ENCODE data around the gene NTM. TPM values are rescaled to one million over a fixed set of nuclear protein-coding genes. Genes with fewer than 3 reads are reported as not detected.

Gene NTM
- total and polyA plus RNA-seq, 2 donors (not counting 3 experiments of a cell fraction or from before 2014, with no cell fraction given): 1.00 to 1.1 TPM

- Histone ChIP-seq H4K20me1 (replicated peaks; ENCODE audit: control insufficient read depth, extremely low read depth, insufficient read depth, low read length) (no peaks in the 10 kb centered on the region), H3K4me2 (ENCODE audit: insufficient read depth, low read length) (no peak overlapping the region), H3K36me3 (ENCODE audit: control insufficient read depth in 2 of 2, extremely low read depth in 1 of 2, insufficient read depth in 2 of 2, low read length in 2 of 2) (no peaks in the 10 kb centered on the region), H3K79me2 (ENCODE audit: control insufficient read depth, insufficient read depth, low read length) (no peaks in the 10 kb centered on the region), H3K4me3 (replicated peaks in 1 of 3; ENCODE audit: insufficient read depth in 1 of 3, low read depth in 1 of 3, low read length in 3 of 3) (no peak overlapping the region), H3K9me3 (replicated peaks; ENCODE audit: control insufficient read depth, insufficient read depth, low read length) (no peaks in the 10 kb centered on the region), H3K4me1 (ENCODE audit: control insufficient read depth, extremely low read depth, insufficient read depth, low read length) (peaks cover 37% of the 10 kb centered on the region), H3K27ac (ENCODE audit: insufficient read depth, low read depth, low read length) (no peak overlapping the region), H3K9ac (replicated peaks; ENCODE audit: extremely low read depth, insufficient read depth, low read length) (no peak overlapping the region), H3K9me1 (replicated peaks; ENCODE audit: control insufficient read depth, extremely low read depth, insufficient read depth, low read length) (no peaks in the 10 kb centered on the region), H2AFZ (ENCODE audit: low read depth, low read length) (no peak overlapping the region), H3K27me3 (ENCODE audit: control insufficient read depth in 2 of 2, insufficient read depth in 2 of 2, low read length in 2 of 2) (no peaks in the 10 kb centered on the region)
- dilution Hi-C loops (cut with MboI; ENCODE audit: extremely low pct_ligation_motif_present, low sequenced_read_pairs) (no loop called here), intact Hi-C loops (cut with micrococcal nuclease) (loop anchor here (2.0 kb wide), 2 partner anchors 55 to 207 kb away; no protein-coding TSS in a partner anchor)
- BruUV-seq (replicated peaks): no TSS peak
- ChIA-PET POLR2A (no interaction called here), CTCF (interaction anchor here (0.9 to 10.0 kb wide), 10 partner anchors 12 to 1075 kb away, joined by 3 to 323 read pairs (median 28); no protein-coding TSS in a partner anchor)
- TF ChIP-seq, protein P1, sequence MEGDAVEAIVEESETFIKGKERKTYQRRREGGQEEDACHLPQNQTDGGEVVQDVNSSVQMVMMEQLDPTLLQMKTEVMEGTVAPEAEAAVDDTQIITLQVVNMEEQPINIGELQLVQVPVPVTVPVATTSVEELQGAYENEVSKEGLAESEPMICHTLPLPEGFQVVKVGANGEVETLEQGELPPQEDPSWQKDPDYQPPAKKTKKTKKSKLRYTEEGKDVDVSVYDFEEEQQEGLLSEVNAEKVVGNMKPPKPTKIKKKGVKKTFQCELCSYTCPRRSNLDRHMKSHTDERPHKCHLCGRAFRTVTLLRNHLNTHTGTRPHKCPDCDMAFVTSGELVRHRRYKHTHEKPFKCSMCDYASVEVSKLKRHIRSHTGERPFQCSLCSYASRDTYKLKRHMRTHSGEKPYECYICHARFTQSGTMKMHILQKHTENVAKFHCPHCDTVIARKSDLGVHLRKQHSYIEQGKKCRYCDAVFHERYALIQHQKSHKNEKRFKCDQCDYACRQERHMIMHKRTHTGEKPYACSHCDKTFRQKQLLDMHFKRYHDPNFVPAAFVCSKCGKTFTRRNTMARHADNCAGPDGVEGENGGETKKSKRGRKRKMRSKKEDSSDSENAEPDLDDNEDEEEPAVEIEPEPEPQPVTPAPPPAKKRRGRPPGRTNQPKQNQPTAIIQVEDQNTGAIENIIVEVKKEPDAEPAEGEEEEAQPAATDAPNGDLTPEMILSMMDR (IDR thresholded peaks at IDR 0.05; ENCODE audit: extremely low read depth in 1 of 2, insufficient read depth in 1 of 2, low read depth in 1 of 2, low read length in 2 of 2): no peak
- TF ChIP-seq MAX (IDR thresholded peaks at IDR 0.05; ENCODE audit: insufficient read depth, insufficient read length) (no peak), GATA2 (IDR thresholded peaks at IDR 0.05; ENCODE audit: insufficient read depth, insufficient read length, low read depth, low read length) (no peak), POLR2AphosphoS5 (IDR thresholded peaks at IDR 0.05; ENCODE audit: insufficient read depth, low read depth, low read length) (no peak), MYC (IDR thresholded peaks at IDR 0.05; ENCODE audit: low read depth, low read length) (no peak), EZH2 (IDR thresholded peaks at IDR 0.05; ENCODE audit: borderline replicate concordance, low read depth, low read length, severe bottlenecking) (no peak), FOS (IDR thresholded peaks at IDR 0.05; ENCODE audit: borderline replicate concordance, insufficient read depth, low read length) (no peak), JUN (IDR thresholded peaks at IDR 0.05; ENCODE audit: borderline replicate concordance, insufficient read depth, insufficient read length, low read depth) (no peak), POLR2A (IDR thresholded peaks at IDR 0.05; ENCODE audit: low read depth, low read length) (no peak)
- FAIRE-seq (no peak), DNase-seq (ENCODE audit: low read depth, low spot score) (no peak)
Measured at GRCh38 chr11:131865860-131866259, 495.4 kb downstream of the NTM start.

All from endothelial cell of umbilical vein (primary cell).